COLO668 (cell line): ENCODE data around the gene ZNF536.

Experiments
- DNase-seq: peaks from one replicate; lab custom pipeline; 2025; ENCODE audit not compliant: unreplicated experiment; lab: John Stamatoyannopoulos, UW

The ZNF536 gene

DNA sequence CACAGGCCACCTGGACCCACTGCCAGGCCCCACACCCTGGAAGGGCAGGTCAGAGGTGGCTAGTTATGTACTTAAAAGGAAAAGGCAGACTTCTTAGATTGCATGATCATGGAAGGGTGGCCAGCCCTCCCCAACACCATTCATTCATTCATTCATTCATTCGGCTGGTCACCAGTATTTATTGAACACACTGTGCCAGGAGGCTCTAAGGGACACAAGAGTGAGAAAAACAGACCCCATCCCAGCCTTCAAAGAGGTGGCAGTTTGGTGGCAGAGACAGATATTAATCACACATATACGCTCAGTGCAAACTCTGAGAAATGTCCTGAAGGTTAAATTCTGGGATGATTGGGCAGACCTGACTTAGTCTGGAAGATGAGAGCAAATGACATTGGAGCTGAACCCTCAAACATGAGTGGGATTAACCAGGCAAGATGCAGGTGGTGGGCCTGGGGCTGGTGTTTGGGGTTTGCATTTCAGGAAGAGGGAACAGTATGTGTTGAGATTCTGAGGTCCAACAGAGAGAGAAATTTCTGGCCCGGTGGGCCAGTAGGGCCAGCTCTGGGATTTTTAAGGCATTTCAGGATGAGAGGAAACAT lies 147.5 kb downstream of the ZNF536 start:
- no peak for DNase-seq

DNA sequence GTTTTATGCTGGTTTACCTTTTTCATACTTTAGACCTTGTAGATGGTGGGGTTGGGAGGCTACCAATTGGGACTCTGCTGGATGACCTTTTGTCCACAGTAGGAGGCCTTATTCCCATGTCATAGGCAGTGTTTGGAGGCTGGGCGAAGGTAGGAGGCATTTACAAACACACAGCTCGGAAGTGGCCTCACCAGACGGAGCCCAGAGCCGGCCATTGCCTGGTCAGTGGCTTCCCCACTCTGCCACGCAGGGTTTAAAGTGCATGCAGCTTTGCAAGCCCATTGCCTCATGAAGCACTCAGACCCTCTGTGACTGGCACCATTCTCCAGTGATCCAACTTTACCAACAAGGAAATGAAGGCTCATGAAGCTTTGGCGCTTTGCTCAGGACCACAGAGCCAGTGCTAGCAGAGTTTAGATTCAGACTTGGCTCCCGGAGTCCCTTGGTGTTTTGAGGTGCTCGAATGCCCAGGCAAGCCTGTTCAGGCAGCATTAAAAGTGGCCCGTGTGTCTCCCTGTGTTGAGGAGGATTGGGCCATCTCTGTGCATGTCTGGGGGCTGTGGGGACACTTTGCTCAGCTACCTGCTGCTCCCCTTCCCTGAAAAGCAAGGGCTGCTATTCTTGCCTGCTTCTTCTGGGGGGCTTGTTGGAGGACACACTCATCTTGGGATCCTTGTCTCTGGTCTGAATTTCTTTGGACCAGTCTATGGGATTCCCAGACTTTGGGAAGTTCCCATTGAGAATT lies 148.7 kb downstream of the ZNF536 start:
- DNase-seq: no peak

DNA sequence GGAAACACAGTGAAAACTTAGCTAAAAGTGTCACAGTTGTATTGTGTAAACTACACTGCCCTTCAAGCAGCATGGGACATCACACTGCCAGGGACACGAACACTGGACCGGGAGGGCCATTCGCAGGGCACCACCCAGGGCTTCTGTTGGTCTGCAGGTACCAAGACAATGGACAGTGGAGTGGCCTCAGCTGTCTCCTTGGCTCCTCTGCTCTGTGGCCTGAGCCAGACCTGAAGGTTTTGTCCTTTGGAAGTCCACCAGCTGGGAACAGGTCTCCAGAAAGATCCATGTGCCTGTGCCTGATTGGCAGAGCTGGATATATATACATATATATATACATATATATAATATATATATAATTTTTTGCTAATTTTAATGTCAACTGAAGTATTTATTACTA lies 149.8 kb downstream of the ZNF536 start:
- no peak for DNase-seq

DNA sequence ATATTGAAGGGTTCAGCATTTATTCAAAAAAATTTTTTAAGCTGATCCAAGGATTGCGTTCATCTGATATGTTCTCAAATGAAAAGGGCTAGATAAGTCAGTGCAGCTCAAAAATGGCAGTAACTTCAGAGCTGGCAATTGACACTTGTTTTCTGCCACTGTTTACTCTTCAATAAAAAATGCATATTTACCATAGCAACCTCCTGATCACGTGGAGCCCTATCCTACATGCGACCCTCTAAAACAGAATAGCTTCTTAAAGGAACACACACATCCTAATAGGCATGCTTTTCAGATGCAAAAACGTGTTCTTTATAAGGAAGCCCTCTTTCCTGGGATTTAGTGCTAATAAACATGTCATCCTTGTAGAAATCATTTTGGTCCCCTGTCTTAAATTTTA lies 150.2 kb downstream of the ZNF536 start:
- DNase-seq: no peak

DNA sequence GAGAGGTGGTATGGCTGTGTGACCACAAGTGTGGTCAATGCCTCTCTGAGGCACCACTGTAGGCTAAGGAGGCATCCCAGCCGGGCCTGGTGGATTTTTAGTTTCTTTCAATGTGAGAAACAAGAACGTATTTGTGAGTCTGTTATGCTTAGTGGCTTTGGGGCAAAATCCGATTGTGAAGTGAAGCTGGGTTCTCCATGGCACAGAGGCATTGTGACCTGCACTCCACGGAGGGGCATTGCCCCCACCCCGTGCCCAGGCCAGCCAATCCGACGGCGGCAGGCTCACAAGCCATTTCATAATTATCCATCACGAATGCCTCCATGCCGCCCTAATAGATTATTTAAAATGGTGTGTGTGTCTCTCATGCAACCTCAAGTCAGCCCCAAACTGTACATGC lies 151.6 kb downstream of the ZNF536 start:
- no peak for DNase-seq

DNA sequence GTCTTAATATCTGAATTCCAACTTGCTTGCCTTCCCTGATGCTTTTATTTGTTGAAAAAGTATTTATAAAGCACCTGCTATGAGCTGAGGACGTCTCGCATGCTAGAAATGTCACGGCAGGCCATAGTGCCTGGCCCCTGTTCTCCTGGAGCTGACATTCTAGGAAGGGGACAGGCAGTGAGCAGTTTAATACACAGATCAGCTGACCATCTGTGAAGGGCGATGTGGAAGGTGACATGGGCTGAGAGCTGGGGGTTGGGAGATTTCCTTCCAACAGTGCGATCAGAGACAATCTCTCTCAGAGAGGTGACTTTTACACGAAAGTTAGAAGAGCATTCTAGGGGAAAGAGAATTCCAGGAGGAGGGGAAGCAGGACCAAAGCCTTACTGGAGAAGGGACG lies 153.2 kb downstream of the ZNF536 start:
- no peak for DNase-seq

DNA sequence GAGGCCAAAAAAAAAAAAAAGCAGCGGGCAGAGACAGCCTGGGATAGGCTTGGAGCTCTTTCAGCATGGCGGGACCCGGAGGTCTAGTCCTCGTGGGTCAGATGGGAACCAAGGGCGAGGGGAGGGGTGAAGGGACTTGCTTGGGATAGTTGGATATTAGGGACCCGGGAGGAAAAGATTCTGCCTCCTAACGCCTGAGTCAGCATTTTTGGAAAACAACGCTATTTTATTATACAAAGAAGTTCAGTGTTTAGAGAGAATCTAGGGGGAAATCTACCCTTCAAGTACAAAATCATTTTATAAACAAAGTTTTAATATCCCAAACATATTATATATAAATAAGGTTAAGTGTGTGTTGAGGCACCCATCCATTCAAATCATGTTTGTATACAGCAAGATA lies 156.7 kb downstream of the ZNF536 start:
- DNase-seq: no peak

DNA sequence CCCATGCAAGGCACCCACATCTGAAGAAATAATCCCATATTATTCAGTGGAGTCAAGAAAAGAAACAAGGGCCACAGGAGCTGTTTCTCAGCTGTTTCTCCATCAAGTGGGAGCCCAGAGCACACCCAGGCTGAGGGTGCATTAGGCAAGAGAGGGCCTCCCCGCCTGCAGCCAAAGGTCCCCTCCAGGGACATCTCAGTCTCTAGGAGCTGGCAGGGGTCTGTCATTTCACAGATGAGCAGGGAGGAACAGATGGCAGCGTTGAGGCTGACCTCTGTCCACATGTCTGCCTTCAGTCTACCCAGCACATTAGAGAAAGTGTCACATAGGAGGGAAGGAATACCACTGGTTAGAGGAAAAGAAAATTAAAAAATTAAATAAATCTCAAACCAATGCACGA lies 157.7 kb downstream of the ZNF536 start:
- no peak for DNase-seq

DNA sequence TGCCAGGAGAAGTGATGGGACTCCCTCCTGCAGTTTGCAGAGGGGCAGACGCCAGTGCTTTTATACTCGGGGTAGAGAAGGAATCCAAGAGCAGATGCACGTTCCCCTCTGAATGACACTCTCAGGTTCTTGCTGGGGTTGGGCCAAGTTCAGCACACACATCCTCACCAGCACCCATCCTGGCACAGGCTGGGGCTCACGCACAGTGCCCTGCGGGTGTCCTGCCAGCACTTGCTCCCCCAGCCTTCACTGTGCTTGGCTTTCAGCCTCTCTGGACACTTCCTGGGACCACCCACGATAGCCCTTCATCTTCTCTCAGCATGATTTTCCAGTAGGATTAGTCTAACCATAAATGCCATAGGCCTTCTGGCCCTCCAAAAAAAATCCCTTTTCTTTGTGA lies 158.6 kb downstream of the ZNF536 start:
- no peak for DNase-seq

DNA sequence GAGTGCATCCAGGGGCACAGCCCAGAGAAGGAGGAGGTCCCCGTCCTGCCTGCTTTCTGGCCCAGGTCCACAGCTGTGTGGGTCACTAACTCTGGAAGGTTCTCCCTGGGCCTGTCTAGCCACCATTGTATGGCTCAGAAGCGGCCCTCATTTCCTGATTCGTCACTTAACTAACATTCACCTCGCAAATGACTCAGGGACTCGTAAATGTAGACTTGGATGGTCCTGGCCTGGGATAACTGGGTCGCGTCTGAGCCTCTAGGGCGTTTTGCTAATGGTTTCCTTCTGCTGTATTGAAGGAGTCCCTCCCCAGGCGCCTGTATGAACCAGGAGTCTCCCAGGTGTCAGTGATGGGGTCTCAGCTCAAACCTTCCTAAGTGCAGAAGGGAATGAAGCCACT lies 162.8 kb downstream of the ZNF536 start:
- no peak for DNase-seq

DNA sequence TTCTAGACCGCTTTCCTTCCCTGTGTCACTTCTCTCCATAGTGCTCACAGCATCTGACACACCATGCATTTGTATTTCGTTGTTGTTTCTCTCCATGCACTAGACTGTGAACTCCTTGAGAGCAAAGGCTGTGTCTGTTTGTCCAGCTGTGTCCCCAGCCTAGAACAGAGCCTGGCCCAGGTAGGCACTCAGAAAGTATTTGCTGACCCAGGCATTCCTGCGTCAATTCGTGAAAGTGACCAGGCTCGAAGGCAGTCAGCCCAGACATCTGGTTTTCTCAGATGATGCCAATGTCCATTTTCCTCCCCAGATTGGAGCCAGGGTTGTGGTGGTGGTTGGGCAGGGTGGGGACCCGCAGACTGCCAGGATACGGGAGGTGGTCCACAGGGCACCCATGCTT lies 164.8 kb downstream of the ZNF536 start:
- DNase-seq: no peak

DNA sequence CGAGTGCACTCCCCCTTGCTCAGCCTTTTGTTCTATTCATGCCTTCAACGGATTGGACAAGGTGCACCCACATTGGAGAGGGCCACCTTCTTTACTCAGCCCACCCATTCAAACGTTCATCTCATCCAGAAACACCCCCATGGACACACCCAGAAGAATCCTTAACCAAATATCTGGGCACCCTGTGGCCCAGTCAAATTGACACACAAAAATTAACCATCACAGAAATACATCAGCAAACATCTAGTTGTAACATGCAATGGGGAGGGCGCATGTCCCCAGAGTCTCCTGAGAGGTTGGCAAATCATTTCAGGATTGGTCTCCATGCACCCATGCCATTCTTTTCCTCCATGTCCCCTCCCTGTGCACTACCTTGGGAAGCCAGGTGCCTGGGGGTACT lies 167.1 kb downstream of the ZNF536 start:
- DNase-seq: no peak

DNA sequence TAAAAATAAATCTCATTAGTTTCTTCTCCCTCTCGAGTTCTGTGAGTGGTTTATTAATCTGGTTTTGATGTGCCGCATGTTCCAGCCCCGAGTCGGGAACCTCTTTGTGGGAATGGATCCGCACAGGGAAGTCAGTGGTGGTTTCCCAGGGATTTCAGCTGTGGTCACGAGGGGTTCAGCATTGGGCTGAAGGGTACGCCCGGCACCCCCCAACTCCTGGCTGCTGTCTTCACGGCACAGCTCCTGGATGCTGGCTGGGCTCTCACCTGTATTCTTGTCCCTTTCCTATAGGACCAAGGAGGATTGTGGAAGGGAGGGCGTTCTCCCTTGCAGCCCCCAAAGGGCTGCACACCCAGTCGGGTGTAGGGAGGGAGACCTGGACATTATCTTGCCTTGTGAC lies 167.8 kb downstream of the ZNF536 start:
- no peak for DNase-seq

DNA sequence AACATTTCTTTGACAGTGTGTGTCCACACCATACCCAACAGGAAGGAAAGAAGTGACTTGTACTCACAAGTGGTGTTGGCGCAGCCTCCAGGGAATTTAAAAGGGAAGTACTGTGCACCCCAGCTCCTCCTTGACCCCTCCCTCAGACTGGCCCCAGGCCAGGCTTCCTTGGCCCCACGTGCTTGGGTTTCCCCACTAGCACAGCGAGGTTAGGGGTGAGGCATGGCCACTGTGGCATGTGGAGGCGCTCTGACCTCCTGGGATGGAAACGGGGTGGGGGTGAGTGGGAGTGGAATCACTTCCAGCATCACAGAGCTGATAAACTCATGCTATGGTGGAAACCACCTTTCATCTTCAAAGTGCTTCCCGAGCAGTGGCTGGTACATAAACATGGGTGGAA lies 168.6 kb downstream of the ZNF536 start:
- DNase-seq: no peak

DNA sequence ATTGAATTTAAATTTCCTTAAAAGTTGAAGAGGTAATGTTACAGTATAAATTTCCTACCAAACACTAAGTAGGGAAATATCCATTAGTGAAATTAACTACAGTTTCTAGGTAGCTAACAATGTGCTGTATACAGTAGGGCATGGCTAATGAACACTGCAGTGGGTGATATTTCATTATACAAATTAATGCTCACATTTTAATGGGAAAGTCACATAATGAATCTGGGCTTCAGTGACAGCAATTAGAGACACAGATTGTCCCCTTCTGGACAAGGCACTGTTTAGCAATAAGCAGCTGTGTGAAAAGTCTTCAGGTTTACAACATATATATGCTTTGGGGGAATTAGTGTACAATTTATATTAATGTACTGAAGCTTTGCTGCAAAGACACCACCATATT lies 169.4 kb downstream of the ZNF536 start:
- no peak for DNase-seq

DNA sequence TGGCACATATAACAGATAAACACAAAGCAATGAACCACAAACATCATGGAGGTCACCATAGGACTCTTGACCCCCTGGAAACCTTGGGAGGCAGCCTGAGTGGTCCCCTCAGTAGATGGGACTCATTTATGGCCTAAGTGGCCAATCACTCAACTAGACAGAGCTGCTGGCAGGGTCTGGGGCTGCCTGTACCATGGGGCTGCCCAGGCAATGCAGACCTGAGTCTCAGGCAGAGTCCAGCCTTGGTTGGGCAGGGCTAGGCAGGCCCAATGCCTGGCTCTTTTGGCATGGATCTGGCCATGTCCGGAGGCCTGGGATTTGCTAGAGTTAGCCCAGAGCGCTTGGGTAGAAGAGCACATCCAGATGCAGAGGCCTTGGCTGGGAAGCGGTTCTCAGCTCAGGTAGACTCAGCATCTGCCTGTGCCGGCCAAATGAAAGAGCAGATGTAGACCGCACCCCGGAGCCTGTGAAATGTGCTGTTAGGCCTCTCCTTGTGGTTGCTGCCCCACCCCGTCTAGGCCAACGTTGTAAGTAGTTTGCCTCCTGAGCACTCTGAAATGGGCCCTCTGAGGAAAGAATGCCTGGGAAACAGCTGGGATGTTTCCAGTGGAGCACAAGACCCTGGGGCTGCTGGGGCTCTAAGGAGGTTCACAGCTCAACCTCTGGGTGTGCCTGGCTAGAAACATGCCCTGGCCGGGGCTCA lies 171.2 kb downstream of the ZNF536 start:
- no peak for DNase-seq

DNA sequence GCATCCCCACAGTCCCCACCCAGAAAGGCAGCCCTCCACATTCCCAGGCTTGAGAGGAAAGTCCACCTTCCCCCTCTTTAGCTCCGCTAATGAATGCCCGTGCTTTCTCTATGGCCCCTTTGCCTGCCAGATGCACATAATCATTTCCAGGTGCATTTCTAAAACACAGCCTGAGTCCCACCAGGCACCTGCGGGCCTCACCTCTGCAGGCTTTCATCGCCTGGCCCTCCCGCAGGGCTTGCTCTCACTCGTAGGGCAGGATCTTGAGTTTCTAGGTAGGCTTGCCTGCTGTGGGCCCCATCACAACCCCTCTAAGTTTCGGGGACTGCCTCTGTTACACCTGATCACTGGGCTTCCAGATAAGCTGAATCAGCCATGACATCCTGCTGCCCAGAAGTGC lies 173.6 kb downstream of the ZNF536 start:
- no peak for DNase-seq

DNA sequence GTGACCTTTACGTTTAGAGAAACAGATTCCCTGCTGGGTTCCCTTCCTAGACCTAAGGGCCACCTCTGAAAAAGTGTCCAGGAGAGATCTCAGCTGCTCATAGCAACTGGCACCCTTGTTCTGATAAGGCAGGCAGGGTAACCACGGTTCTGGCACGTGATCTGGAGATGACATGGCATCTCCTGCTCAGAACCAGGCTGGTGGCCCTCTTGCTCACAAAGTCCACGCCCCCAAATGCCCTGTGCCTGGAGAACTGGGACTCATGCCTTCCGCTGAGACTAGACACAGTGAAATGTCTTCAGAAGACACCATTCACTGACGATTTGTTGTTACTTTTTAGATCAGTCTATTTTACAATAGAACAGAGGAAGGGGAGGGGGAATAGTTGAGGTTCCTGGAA lies 174.1 kb downstream of the ZNF536 start:
- DNase-seq: no peak

DNA sequence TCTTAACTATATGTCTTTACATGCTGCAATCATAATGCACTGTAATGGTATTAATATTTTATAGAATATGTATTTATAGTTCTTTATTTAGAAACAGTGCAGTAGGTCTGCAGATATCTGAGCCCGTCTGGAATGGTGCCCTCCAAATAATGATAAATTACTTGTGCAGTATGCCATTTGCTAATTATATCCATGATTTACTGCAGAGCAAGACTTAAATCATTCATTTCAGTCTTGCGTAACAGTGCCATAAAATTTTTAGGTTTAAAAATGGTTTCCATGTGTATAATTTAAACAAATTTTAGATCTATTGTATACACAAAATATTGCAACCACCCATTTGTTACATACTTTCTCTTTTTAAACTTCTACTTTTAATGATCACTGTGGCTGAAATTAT lies 175.1 kb downstream of the ZNF536 start:
- no peak for DNase-seq

DNA sequence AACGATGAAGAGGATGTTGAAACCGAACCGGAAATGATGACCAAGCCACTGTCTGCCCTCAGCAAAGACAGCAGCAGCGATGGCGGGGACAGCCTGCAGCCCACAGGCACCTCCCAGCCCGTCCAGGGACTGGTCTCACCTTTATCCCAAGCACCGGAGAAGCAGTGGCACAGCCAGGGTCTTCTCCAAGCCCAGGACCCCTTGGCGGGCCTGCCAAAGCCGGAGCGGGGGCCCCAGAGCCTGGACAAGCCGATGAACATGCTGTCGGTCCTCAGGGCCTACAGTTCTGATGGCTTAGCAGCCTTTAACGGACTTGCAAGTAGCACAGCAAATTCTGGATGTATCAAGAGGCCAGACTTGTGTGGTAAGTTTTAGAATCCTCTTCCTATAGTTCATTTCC lies 177.0 kb downstream of the ZNF536 start:
- DNase-seq: no peak

DNA sequence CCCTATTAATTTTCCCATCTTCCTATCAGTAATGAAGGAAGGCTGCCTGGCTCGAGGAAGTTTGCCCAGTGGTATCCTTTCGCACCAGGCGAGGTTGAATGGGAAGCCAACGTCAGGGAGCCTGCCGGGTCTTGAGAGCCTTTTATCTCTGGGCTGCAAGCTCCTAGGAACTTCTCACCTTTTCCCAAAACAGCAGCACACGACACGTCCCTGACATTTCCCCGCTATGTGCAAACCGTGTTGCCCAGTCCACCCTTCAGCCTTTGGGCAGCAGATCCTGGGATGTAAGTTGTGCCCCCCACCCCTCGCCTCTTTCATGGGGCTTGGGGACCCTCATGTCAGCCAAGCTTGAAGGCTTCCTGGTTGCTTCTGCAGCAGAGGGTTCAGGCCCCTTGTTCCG lies 179.1 kb downstream of the ZNF536 start:
- no peak for DNase-seq

DNA sequence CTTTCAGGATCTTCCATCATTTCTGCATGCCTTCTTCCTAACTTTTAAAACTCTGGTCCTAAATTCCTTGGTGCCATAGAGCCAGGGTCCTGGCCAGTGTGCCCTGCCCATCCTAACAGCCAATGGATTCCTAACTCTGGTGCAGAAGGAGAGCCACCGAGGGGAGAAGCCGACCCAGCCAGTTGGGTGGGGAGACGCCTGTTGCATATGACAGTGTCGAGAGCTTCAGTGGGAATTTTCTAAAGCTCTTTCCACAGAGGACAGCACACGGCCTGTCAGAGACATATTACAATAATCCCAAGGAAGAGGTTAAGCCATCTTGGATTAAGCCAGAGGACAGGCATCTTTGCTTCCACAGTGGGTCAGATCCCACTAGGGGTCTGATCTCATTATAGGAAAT lies 180.4 kb downstream of the ZNF536 start:
- no peak for DNase-seq
